HepG2 (cell line): ENCODE measurements around the gene COL25A1.

Source experiments
- CEBPZ ChIP-seq: IDR thresholded peaks from 2 replicates; pipeline ENCODE4 v1.6.1; 2012; ENCODE audit warnings: low read length, improper control_type of control experiment
- CTCF ChIP-seq: sonication (generic); formaldehyde crosslinking; IDR thresholded peaks from 2 replicates; pipeline ENCODE4 v1.5.0; 2020; ENCODE audit warnings: mild to moderate bottlenecking, missing genetic modification reagents, moderate library complexity
- LCORL ChIP-seq, 2 experiments: fragments of 450-650 bp in 1 of 2; sonication (generic) in 1 of 2; formaldehyde crosslinking in 1 of 2; IDR thresholded peaks; 2 replicates each; pipeline versions ENCODE4 v1.5.0 to v1.6.1; 2017 to 2020; ENCODE audit warnings: antibody characterized with exemption in 1 of 2, missing genetic modification reagents in 1 of 2
- POLR2A ChIP-seq, 2 experiments: IDR thresholded peaks; 2 replicates each; pipeline ENCODE4 v1.6.1; 2011; ENCODE audit warnings: low read depth in 2 of 2, low read length in 2 of 2, mild to moderate bottlenecking in 1 of 2, moderate library complexity in 1 of 2; ENCODE audit not compliant: insufficient read depth in 1 of 2
- ZNF333 ChIP-seq: sonication (generic); formaldehyde crosslinking; IDR thresholded peaks from 2 replicates; pipeline ENCODE4 v1.4.0; 2020; ENCODE audit warnings: mild to moderate bottlenecking, missing genetic modification reagents, borderline replicate concordance
- ZSCAN21 ChIP-seq: sonication (generic); formaldehyde crosslinking; IDR thresholded peaks from 2 replicates; pipeline ENCODE4 v1.8.0; 2022; ENCODE audit warnings: mild to moderate bottlenecking, missing genetic modification reagents, moderate library complexity, borderline replicate concordance

GRCh38 chr4:109072595-109072994 is 229.9 kb downstream of the COL25A1 start:
- TF ChIP-seq POLR2A (IDR thresholded peaks at IDR 0.05; ENCODE audit: insufficient read depth in 1 of 2, low read depth in 2 of 2, low read length in 2 of 2) = no peak
- no peak for TF ChIP-seq LCORL (IDR thresholded peaks at IDR 0.05)
- TF ChIP-seq LCORL (CRISPR knock-in tag; IDR thresholded peaks at IDR 0.05) = no peak
- no peak for TF ChIP-seq ZSCAN21 (CRISPR knock-in tag)
- no peak for TF ChIP-seq CEBPZ
- no peak for TF ChIP-seq CTCF
- TF ChIP-seq ZNF333 (CRISPR knock-in tag) = no peak
